OCI-LY1 (cell line): Measurements from ENCODE around the gene TOR1AIP1.

Source experiments
- CTCF ChIP-seq: fragments of 200-600 bp; sonication (generic), shearing (Covaris generic); IDR thresholded peaks from 2 replicates; pipeline ENCODE4 v1.5.1; 2017; ENCODE audit warnings: mild to moderate bottlenecking, antibody characterized with exemption, low read length, moderate library complexity, mixed read lengths
- EZH2 ChIP-seq: fragments of 200-600 bp; sonication (generic), shearing (Covaris generic); IDR thresholded peaks from 2 replicates; pipeline ENCODE4 v1.8.0; 2017; ENCODE audit warnings: borderline replicate concordance, mixed run types, mild to moderate bottlenecking, antibody characterized with exemption, low read length, moderate library complexity, mixed read lengths

DNA sequence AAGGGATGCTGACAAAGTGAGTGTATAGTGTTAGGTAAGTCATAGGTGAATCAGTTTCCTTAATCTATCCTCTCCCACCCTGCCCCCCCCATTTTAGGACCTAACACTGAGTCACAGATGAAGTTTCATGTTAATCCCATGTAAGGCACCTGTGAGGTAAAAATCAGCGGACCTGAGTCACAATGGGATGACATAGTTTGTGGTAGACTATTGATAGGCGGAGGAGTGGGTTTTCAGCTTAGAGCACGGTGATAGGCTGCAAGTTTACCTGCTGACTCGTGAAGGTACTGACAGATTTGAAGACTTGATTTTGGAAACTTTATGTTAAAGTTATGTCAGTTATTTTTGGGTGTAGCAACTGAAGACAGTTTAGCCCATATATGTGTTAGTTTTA is 1.7 kb downstream of the TOR1AIP1 start:
- TF ChIP-seq EZH2 (no peak), CTCF (no peak)
